GM12878 (cell line): Measurements from ENCODE around the gene ARCN1. TPM values are rescaled to one million over a fixed set of nuclear protein-coding genes. Genes with fewer than 3 reads are reported as not detected.
A peak's percentile ranks its signal among the peaks of the same experiment; 100 is the strongest.

Experiments
- CHD4 ChIP-seq: fragments of 200-600 bp; sonication (generic); IDR thresholded peaks from 2 replicates; pipeline ENCODE4 v1.6.1; 2016; ENCODE audit warnings: mild to moderate bottlenecking
- EP300 ChIP-seq, 2 experiments: fragments of 150-350 bp in 1 of 2; IDR thresholded peaks; 2 replicates each; pipeline ENCODE4 v1.6.1; 2011 to 2012; ENCODE audit warnings: low read depth in 2 of 2, low read length in 2 of 2, borderline replicate concordance in 1 of 2, improper control_type of control experiment in 1 of 2, inconsistent platforms in 1 of 2; ENCODE audit not compliant: control insufficient read depth in 1 of 2
- NR2C1 ChIP-seq: fragments of 450-650 bp; IDR thresholded peaks from 2 replicates; pipeline ENCODE4 v1.6.1; 2017; ENCODE audit warnings: antibody characterized with exemption, mild to moderate bottlenecking, moderate library complexity
- POU2F2 ChIP-seq: IDR thresholded peaks from 3 replicates; pipeline ENCODE4 v1.6.1; 2011; ENCODE audit warnings: low read depth, mild to moderate bottlenecking, low read length, borderline replicate concordance
- SRF ChIP-seq, 2 experiments: IDR thresholded peaks; 2 replicates each; pipeline ENCODE4 v1.6.1; 2011; ENCODE audit warnings: low read depth in 2 of 2, low read length in 2 of 2, mild to moderate bottlenecking in 1 of 2, moderate library complexity in 1 of 2
- polyA plus RNA-seq, 11 experiments: library from polyadenylated mRNA; depleted of rRNA in 4 of 11; unstranded in 6 of 11; stranded (reverse) in 5 of 11; fragments of >200 nt; fragmentation: Nextera tagmentation in 4 of 11; fragmentation: Illumina TruSeq in 1 of 11; extraction: Ambion mirVana in 4 of 11; extraction: Trizol in 1 of 11; gene quantifications; 1 replicate in 1 of 11; 2 replicates in 10 of 11; pipeline versions ENCODE4 v1.2.1 to v1.2.3, GENCODE V29; 2011 to 2016; ENCODE audit warnings: inconsistent platforms in 2 of 11, missing spikeins in 2 of 11, low read depth in 1 of 11
- total RNA-seq, 4 experiments: library from RNA; depleted of rRNA in 3 of 4; stranded (reverse); fragments of >200 nt in 3 of 4; fragmentation: Illumina TruSeq in 1 of 4; extraction: Trizol in 1 of 4; gene quantifications; 2 replicates each; pipeline versions ENCODE4 v1.2.1 to v1.2.3, GENCODE V29; 2013 to 2021
- TF ChIP-seq, protein P1 (sequence below): fragments of 450-650 bp; IDR thresholded peaks from 2 replicates; pipeline ENCODE4 v1.6.1; 2016; ENCODE audit warnings: mild to moderate bottlenecking, moderate library complexity, borderline replicate concordance
- TF ChIP-seq, protein P2 (sequence below): IDR thresholded peaks from 2 replicates; pipeline ENCODE4 v1.6.1; 2012; ENCODE audit warnings: mild to moderate bottlenecking, low read depth, low read length
- TF ChIP-seq, protein P3 (sequence below): IDR thresholded peaks from 2 replicates; pipeline ENCODE4 v1.6.1; 2012; ENCODE audit warnings: improper control_type of control experiment, low read depth, low read length; ENCODE audit not compliant: insufficient replicate concordance
- TF ChIP-seq, protein P4 (sequence below): IDR thresholded peaks from 2 replicates; pipeline ENCODE4 v1.6.1; 2012; ENCODE audit warnings: low read depth, low read length, improper control_type of control experiment
- TF ChIP-seq, protein P5 (sequence below): fragments of 450-650 bp; IDR thresholded peaks from 2 replicates; pipeline ENCODE4 v1.6.1; 2017; ENCODE audit warnings: mild to moderate bottlenecking, low read depth, inconsistent platforms; ENCODE audit not compliant: poor library complexity, severe bottlenecking

Gene ARCN1
- total and polyA plus RNA-seq, 10 of the 15 experiments (the other 5 are each of a cell fraction or from before 2014, with no cell fraction given): 33.3 to 172 (median 106) TPM

DNA sequence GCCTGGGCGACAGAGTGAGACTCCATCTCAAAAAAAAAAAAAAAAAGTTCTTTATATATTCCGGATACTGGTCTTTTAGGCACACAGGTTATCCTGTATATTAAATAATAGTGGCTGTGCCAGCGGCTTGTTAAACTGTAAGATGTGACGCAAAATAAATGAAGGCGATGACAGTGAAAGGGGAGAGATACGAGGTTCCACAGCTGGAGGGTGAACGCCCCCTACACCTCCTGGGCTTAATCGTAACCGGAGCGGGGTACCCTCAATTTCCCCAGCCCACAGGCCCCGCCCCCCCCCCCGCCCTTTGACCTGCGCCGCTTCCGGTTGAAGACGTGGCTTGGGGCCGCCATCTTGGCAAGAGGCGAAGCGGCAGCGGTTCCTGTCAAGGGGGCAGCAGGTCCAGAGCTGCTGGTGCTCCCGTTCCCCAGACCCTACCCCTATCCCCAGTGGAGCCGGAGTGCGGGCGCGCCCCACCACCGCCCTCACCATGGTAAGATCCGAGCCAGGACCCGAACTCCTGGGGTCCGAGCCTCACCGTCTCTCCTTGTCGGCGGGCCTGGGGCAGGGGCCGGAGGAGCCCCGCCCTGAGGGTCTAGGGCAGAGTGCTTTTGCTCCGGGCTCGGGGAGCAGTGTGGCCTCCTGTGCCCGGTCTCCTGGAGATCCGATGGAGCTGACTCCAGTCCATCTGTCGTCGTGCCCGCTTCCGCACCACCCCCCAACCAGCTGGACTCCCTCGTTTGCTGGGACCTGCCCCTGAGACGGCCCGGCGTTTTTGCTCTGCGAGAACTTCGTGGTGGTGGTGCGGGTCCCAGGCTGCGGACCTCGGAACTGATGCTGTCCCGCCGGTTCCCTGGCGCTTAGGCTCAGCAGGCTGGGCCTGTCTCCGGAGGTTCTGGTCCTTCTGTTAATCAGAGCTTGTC, at the start of gene ARCN1 (continued):
- TF ChIP-seq, protein P1, sequence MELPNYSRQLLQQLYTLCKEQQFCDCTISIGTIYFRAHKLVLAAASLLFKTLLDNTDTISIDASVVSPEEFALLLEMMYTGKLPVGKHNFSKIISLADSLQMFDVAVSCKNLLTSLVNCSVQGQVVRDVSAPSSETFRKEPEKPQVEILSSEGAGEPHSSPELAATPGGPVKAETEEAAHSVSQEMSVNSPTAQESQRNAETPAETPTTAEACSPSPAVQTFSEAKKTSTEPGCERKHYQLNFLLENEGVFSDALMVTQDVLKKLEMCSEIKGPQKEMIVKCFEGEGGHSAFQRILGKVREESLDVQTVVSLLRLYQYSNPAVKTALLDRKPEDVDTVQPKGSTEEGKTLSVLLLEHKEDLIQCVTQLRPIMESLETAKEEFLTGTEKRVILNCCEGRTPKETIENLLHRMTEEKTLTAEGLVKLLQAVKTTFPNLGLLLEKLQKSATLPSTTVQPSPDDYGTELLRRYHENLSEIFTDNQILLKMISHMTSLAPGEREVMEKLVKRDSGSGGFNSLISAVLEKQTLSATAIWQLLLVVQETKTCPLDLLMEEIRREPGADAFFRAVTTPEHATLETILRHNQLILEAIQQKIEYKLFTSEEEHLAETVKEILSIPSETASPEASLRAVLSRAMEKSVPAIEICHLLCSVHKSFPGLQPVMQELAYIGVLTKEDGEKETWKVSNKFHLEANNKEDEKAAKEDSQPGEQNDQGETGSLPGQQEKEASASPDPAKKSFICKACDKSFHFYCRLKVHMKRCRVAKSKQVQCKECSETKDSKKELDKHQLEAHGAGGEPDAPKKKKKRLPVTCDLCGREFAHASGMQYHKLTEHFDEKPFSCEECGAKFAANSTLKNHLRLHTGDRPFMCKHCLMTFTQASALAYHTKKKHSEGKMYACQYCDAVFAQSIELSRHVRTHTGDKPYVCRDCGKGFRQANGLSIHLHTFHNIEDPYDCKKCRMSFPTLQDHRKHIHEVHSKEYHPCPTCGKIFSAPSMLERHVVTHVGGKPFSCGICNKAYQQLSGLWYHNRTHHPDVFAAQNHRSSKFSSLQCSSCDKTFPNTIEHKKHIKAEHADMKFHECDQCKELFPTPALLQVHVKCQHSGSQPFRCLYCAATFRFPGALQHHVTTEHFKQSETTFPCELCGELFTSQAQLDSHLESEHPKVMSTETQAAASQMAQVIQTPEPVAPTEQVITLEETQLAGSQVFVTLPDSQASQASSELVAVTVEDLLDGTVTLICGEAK: peak; percentile 58; the same call in 1 of the 2 replicates
- TF ChIP-seq CHD4: no peak
- TF ChIP-seq, protein P2, sequence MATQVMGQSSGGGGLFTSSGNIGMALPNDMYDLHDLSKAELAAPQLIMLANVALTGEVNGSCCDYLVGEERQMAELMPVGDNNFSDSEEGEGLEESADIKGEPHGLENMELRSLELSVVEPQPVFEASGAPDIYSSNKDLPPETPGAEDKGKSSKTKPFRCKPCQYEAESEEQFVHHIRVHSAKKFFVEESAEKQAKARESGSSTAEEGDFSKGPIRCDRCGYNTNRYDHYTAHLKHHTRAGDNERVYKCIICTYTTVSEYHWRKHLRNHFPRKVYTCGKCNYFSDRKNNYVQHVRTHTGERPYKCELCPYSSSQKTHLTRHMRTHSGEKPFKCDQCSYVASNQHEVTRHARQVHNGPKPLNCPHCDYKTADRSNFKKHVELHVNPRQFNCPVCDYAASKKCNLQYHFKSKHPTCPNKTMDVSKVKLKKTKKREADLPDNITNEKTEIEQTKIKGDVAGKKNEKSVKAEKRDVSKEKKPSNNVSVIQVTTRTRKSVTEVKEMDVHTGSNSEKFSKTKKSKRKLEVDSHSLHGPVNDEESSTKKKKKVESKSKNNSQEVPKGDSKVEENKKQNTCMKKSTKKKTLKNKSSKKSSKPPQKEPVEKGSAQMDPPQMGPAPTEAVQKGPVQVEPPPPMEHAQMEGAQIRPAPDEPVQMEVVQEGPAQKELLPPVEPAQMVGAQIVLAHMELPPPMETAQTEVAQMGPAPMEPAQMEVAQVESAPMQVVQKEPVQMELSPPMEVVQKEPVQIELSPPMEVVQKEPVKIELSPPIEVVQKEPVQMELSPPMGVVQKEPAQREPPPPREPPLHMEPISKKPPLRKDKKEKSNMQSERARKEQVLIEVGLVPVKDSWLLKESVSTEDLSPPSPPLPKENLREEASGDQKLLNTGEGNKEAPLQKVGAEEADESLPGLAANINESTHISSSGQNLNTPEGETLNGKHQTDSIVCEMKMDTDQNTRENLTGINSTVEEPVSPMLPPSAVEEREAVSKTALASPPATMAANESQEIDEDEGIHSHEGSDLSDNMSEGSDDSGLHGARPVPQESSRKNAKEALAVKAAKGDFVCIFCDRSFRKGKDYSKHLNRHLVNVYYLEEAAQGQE: no peak
- 0 out of 4 replicates have a peak, but pooled peaks of 1 of the 2 experiments have one; percentile 10 for TF ChIP-seq SRF (IDR thresholded peaks at IDR 0.05; ENCODE audit: low read depth in 2 of 2, low read length in 2 of 2)
- TF ChIP-seq, protein P3, sequence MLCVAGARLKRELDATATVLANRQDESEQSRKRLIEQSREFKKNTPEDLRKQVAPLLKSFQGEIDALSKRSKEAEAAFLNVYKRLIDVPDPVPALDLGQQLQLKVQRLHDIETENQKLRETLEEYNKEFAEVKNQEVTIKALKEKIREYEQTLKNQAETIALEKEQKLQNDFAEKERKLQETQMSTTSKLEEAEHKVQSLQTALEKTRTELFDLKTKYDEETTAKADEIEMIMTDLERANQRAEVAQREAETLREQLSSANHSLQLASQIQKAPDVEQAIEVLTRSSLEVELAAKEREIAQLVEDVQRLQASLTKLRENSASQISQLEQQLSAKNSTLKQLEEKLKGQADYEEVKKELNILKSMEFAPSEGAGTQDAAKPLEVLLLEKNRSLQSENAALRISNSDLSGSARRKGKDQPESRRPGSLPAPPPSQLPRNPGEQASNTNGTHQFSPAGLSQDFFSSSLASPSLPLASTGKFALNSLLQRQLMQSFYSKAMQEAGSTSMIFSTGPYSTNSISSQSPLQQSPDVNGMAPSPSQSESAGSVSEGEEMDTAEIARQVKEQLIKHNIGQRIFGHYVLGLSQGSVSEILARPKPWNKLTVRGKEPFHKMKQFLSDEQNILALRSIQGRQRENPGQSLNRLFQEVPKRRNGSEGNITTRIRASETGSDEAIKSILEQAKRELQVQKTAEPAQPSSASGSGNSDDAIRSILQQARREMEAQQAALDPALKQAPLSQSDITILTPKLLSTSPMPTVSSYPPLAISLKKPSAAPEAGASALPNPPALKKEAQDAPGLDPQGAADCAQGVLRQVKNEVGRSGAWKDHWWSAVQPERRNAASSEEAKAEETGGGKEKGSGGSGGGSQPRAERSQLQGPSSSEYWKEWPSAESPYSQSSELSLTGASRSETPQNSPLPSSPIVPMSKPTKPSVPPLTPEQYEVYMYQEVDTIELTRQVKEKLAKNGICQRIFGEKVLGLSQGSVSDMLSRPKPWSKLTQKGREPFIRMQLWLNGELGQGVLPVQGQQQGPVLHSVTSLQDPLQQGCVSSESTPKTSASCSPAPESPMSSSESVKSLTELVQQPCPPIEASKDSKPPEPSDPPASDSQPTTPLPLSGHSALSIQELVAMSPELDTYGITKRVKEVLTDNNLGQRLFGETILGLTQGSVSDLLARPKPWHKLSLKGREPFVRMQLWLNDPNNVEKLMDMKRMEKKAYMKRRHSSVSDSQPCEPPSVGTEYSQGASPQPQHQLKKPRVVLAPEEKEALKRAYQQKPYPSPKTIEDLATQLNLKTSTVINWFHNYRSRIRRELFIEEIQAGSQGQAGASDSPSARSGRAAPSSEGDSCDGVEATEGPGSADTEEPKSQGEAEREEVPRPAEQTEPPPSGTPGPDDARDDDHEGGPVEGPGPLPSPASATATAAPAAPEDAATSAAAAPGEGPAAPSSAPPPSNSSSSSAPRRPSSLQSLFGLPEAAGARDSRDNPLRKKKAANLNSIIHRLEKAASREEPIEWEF: no peak
- no peak for TF ChIP-seq EP300 (IDR thresholded peaks at IDR 0.05; ENCODE audit: borderline replicate concordance in 1 of 2, control insufficient read depth in 1 of 2, low read depth in 2 of 2, low read length in 2 of 2)
- TF ChIP-seq, protein P4, sequence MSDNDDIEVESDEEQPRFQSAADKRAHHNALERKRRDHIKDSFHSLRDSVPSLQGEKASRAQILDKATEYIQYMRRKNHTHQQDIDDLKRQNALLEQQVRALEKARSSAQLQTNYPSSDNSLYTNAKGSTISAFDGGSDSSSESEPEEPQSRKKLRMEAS: no peak
- TF ChIP-seq POU2F2: no peak; the same call in 2 of the 3 replicates
- TF ChIP-seq, protein P5, sequence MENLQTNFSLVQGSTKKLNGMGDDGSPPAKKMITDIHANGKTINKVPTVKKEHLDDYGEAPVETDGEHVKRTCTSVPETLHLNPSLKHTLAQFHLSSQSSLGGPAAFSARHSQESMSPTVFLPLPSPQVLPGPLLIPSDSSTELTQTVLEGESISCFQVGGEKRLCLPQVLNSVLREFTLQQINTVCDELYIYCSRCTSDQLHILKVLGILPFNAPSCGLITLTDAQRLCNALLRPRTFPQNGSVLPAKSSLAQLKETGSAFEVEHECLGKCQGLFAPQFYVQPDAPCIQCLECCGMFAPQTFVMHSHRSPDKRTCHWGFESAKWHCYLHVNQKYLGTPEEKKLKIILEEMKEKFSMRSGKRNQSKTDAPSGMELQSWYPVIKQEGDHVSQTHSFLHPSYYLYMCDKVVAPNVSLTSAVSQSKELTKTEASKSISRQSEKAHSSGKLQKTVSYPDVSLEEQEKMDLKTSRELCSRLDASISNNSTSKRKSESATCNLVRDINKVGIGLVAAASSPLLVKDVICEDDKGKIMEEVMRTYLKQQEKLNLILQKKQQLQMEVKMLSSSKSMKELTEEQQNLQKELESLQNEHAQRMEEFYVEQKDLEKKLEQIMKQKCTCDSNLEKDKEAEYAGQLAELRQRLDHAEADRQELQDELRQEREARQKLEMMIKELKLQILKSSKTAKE: peak; percentile 33
- TF ChIP-seq NR2C1: peak; percentile 87
